Dedifferentiated amniotic fluid mesenchymal stem cell (primary cell): ENCODE measurements around the gene SNRPA.
"Not testable (repeated sequence)": the region's sequence is repeated elsewhere in the genome, so short reads cannot be mapped to it uniquely, and the experiment has no call there.

ENCODE experiments used
- DNase-seq: peaks from one replicate; pipeline ENCODE4 v3.0.0-alpha.2; 2016; ENCODE audit errors: extremely low spot score

The SNRPA gene

GRCh38 chr19:40744554-40745401 lies 6.2 kb upstream of the SNRPA start:
- no peak for DNase-seq

GRCh38 chr19:40745402-40745780 lies 5.6 kb upstream of the SNRPA start:
- DNase-seq = peak; percentile 38

- DNase-seq = no peak
Observed at GRCh38 chr19:40747536-40747935, 3.5 kb upstream of the SNRPA start.

- DNase-seq = peak; percentile 100
Observed at GRCh38 chr19:40750058-40750873, 737 bp upstream of the SNRPA start, which contains the start of gene ACTMAP. ACTMAP (minus strand) TSS chr19:40750477; CDS start chr19:40749803, 674 bp downstream.

- no peak for DNase-seq
Observed at GRCh38 chr19:40752257-40752781, 1.3 kb downstream of the SNRPA start.

GRCh38 chr19:40754611-40755247 lies 3.7 kb downstream of the SNRPA start:
- no peak for DNase-seq

- DNase-seq = no peak
Observed at GRCh38 chr19:40755248-40755624, 4.2 kb downstream of the SNRPA start.

- no peak for DNase-seq
Observed at GRCh38 chr19:40755791-40756190, 4.8 kb downstream of the SNRPA start.

- no peak for DNase-seq
Observed at GRCh38 chr19:40756502-40757110, 5.6 kb downstream of the SNRPA start.

GRCh38 chr19:40758491-40758890 lies 7.5 kb downstream of the SNRPA start:
- DNase-seq = no peak

GRCh38 chr19:40759352-40759751 lies 8.3 kb downstream of the SNRPA start:
- DNase-seq = no peak

GRCh38 chr19:40762754-40763470 lies 11.9 kb downstream of the SNRPA start:
- no peak for DNase-seq

GRCh38 chr19:40763526-40763925 lies 12.5 kb downstream of the SNRPA start:
- DNase-seq = no peak

GRCh38 chr19:40763963-40764362 lies 13.0 kb downstream of the SNRPA start:
- DNase-seq = no peak

GRCh38 chr19:40766385-40766784 lies 15.4 kb downstream of the SNRPA start:
- not testable (repeated sequence) for DNase-seq

GRCh38 chr19:40768869-40769268 lies 17.9 kb downstream of the SNRPA start:
- DNase-seq = no peak

GRCh38 chr19:40771101-40771862 lies 20.3 kb downstream of the SNRPA start:
- DNase-seq = not testable (repeated sequence)

GRCh38 chr19:40774916-40775631 lies 24.1 kb downstream of the SNRPA start, which contains the start of gene MIA:
MIA (plus strand) TSS chr19:40775521; CDS start chr19:40775543, 22 bp downstream.
- no peak for DNase-seq

- DNase-seq = no peak
Observed at GRCh38 chr19:40775632-40776022, 24.6 kb downstream of the SNRPA start.
